Nucleus accumbens (tissue), 56 donors: ENCODE results near the gene MCCC1.
A peak's percentile ranks its signal among the peaks of the same experiment; 100 is the strongest.
"Not testable (repeated sequence)": the region's sequence is repeated elsewhere in the genome, so short reads cannot be mapped to it uniquely, and the experiment has no call there.

Experiments used
- DNase-seq, 56 donors: peaks; one replicate each; lab custom pipeline; 2025; lab: John Stamatoyannopoulos, UW

MCCC1 gene

GRCh38 chr3:182993486-182994201, 105.7 kb downstream of the MCCC1 start:
- not testable (repeated sequence) for DNase-seq

- no peak for DNase-seq
Measured at GRCh38 chr3:182989566-182989965, 109.7 kb downstream of the MCCC1 start.

GRCh38 chr3:182986021-182986420, 113.3 kb downstream of the MCCC1 start:
- no peak for DNase-seq

GRCh38 chr3:182983876-182984275, 115.4 kb downstream of the MCCC1 start:
- no peak for DNase-seq

- peak in 8 of 56 donors; percentile 13 to 48 (median 31) for DNase-seq
Measured at GRCh38 chr3:182981038-182981380, 118.3 kb downstream of the MCCC1 start.

GRCh38 chr3:182980204-182981037, 118.9 kb downstream of the MCCC1 start, which contains the start of gene DCUN1D1:
TSS of gene DCUN1D1 (minus strand) at chr3:182980538. CDS start at chr3:182980489, 49 bp downstream.
- DNase-seq: peak in 55 of 56 donors; percentile 26 to 90 (median 76)

- DNase-seq: peak in 31 of 56 donors; percentile 20 to 65 (median 45)
Measured at GRCh38 chr3:182979674-182980191, 119.6 kb downstream of the MCCC1 start.

- no peak for DNase-seq
Measured at GRCh38 chr3:182979103-182979673, 120.1 kb downstream of the MCCC1 start.

- DNase-seq: no peak
Measured at GRCh38 chr3:182978387-182978786, 120.9 kb downstream of the MCCC1 start.

- DNase-seq: no peak
Measured at GRCh38 chr3:182973047-182973446, 126.2 kb downstream of the MCCC1 start.

- no peak for DNase-seq
Measured at GRCh38 chr3:182972387-182972786, 126.9 kb downstream of the MCCC1 start.

- DNase-seq: no peak
Measured at GRCh38 chr3:182971637-182972036, 127.7 kb downstream of the MCCC1 start.

GRCh38 chr3:182970811-182971418, 128.4 kb downstream of the MCCC1 start:
- no peak for DNase-seq

- no peak for DNase-seq
Measured at GRCh38 chr3:182969853-182970252, 129.4 kb downstream of the MCCC1 start.

- DNase-seq: no peak
Measured at GRCh38 chr3:182969277-182969676, 130.0 kb downstream of the MCCC1 start.

GRCh38 chr3:182967218-182968204, 131.8 kb downstream of the MCCC1 start:
- DNase-seq: no peak

- no peak for DNase-seq
Measured at GRCh38 chr3:182965861-182966366, 133.4 kb downstream of the MCCC1 start.
